NOMO-1 (cell line): ENCODE measurements around the gene RNASE8.
A peak's percentile ranks its signal among the peaks of the same experiment; 100 is the strongest.

Source experiments
- DNase-seq, 2 experiments: peaks; one replicate each; lab custom pipeline; 2025; ENCODE audit not compliant: unreplicated experiment in 2 of 2; lab: John Stamatoyannopoulos, UW

The RNASE8 gene

GRCh38 chr14:21071225-21072030, 13.8 kb downstream of the RNASE8 start:
- DNase-seq = peak; percentile 90 to 94

GRCh38 chr14:21072031-21072473, 14.4 kb downstream of the RNASE8 start:
- peak; percentile 52 to 70 for DNase-seq

- no peak for DNase-seq
Observed at GRCh38 chr14:21072781-21073339, 15.2 kb downstream of the RNASE8 start.

- no peak for DNase-seq
Observed at GRCh38 chr14:21073921-21074320, 16.3 kb downstream of the RNASE8 start.

- no peak for DNase-seq
Observed at GRCh38 chr14:21074398-21075272, 17.0 kb downstream of the RNASE8 start.

GRCh38 chr14:21075719-21076437, 18.3 kb downstream of the RNASE8 start:
- DNase-seq = no peak

GRCh38 chr14:21077672-21078071, 20.1 kb downstream of the RNASE8 start:
- DNase-seq = no peak

- no peak for DNase-seq
Observed at GRCh38 chr14:21078287-21078686, 20.7 kb downstream of the RNASE8 start.

- DNase-seq = no peak
Observed at GRCh38 chr14:21078726-21079125, 21.1 kb downstream of the RNASE8 start.

- DNase-seq = no peak
Observed at GRCh38 chr14:21081521-21082142, 24.0 kb downstream of the RNASE8 start.

GRCh38 chr14:21083565-21084325, 26.1 kb downstream of the RNASE8 start:
- no peak for DNase-seq

GRCh38 chr14:21084396-21084795, 26.8 kb downstream of the RNASE8 start:
- DNase-seq = no peak

- peak; percentile 86 to 94 for DNase-seq
Observed at GRCh38 chr14:21084998-21085853, 27.6 kb downstream of the RNASE8 start.

- DNase-seq = no peak
Observed at GRCh38 chr14:21086908-21087293, 29.3 kb downstream of the RNASE8 start.

- DNase-seq = peak; percentile 53 to 86
Observed at GRCh38 chr14:21087294-21088091, 29.9 kb downstream of the RNASE8 start.

GRCh38 chr14:21088687-21089086, 31.1 kb downstream of the RNASE8 start:
- DNase-seq = no peak

GRCh38 chr14:21089271-21089670, 31.6 kb downstream of the RNASE8 start:
- no peak for DNase-seq

- no peak for DNase-seq
Observed at GRCh38 chr14:21089877-21090193, 32.2 kb downstream of the RNASE8 start.
